CD4-positive, alpha-beta T cell (primary cell): ENCODE data around the gene CA11. TPM values are rescaled to one million over a fixed set of nuclear protein-coding genes. Genes with fewer than 3 reads are reported as not detected.

Experiments
- ATAC-seq: fragments of 200-7000 bp; cut with Tn5 transposase; one replicate; pipeline ENCODE4 v1.10.0; 2022; ENCODE audit warnings: mild to moderate bottlenecking; ENCODE audit not compliant: poor library complexity
- CTCF ChIA-PET: fragments of 350-600 bp; sonication (Branson Sonifier 250); formaldehyde crosslinking; loops from one replicate; lab custom pipeline; 2021; ENCODE audit warnings: antibody characterized with exemption, inconsistent platforms; lab: Charles Lee
- POLR2A ChIA-PET: fragments of 350-600 bp; sonication (Branson Sonifier 250); formaldehyde crosslinking; loops from one replicate; lab custom pipeline; 2021; ENCODE audit warnings: antibody characterized with exemption, inconsistent platforms; lab: Charles Lee
- DNase-seq, 14 experiments: peaks; one replicate each; pipeline ENCODE4 v3.0.0-alpha.2; 2013 to 2020; ENCODE audit warnings: mixed read lengths in 2 of 14
- H3K27ac ChIP-seq, 2 donors: one replicate each; pipeline versions ENCODE4 v1.5.1 to v1.7.0; 2013; ENCODE audit warnings: low read length in 2 of 2, low read depth in 1 of 2, mild to moderate bottlenecking in 1 of 2
- H3K27me3 ChIP-seq, 2 experiments: 1 replicate in 1 of 2; 2 replicates in 1 of 2; pipeline versions ENCODE4 v1.6.1 to v1.7.0; 2013; ENCODE audit warnings: low read length in 2 of 2, control low read depth in 1 of 2, mild to moderate bottlenecking in 1 of 2, moderate library complexity in 1 of 2; ENCODE audit not compliant: insufficient read depth in 2 of 2, control insufficient read depth in 1 of 2
- H3K36me3 ChIP-seq: one replicate; pipeline ENCODE4 v1.6.1; 2013; ENCODE audit warnings: low read length, control low read depth; ENCODE audit not compliant: insufficient read depth
- H3K4me1 ChIP-seq: one replicate; pipeline ENCODE4 v1.6.1; 2013; ENCODE audit warnings: low read length, control low read depth; ENCODE audit not compliant: insufficient read depth
- H3K4me3 ChIP-seq: one replicate; pipeline ENCODE4 v1.5.1; 2013; ENCODE audit warnings: mild to moderate bottlenecking, low read length, moderate library complexity
- H3K9me3 ChIP-seq, 2 experiments: 1 replicate in 1 of 2; 2 replicates in 1 of 2; pipeline versions ENCODE4 v1.6.1 to v1.7.0; 2013; ENCODE audit warnings: low read length in 2 of 2, mild to moderate bottlenecking in 2 of 2, control low read depth in 1 of 2, moderate library complexity in 1 of 2; ENCODE audit not compliant: control insufficient read depth in 1 of 2, insufficient read depth in 1 of 2
- H3K27ac Mint-ChIP-seq: one replicate; pipeline ENCODE4 v1.8.0; 2020; ENCODE audit warnings: mixed read lengths
- H3K27me3 Mint-ChIP-seq: one replicate; pipeline ENCODE4 v1.8.0; 2021; ENCODE audit warnings: mixed read lengths
- H3K36me3 Mint-ChIP-seq: one replicate; pipeline ENCODE4 v1.8.0; 2021; ENCODE audit warnings: low read depth, mixed read lengths
- H3K4me1 Mint-ChIP-seq: one replicate; pipeline ENCODE4 v1.8.0; 2021; ENCODE audit warnings: low read depth, mixed read lengths
- H3K4me3 Mint-ChIP-seq: one replicate; pipeline ENCODE4 v1.8.0; 2020; ENCODE audit warnings: mild to moderate bottlenecking, mixed read lengths
- H3K9me3 Mint-ChIP-seq: one replicate; pipeline ENCODE4 v1.8.0; 2020; ENCODE audit warnings: mixed read lengths
- CTCF ChIP-seq: fragments of 200-600 bp; IDR thresholded peaks from one replicate; pipeline ENCODE4 v1.8.0; 2022; ENCODE audit warnings: antibody characterized with exemption, mild to moderate bottlenecking
- intact Hi-C, 2 experiments: fragments of 100-400 bp; cut with DNase I in 1 of 2; cut with micrococcal nuclease in 1 of 2; formaldehyde crosslinking; loops; one replicate each; pipeline versions ENCODE4 v1.15.1 to v1.9.0; 2023 to 2025; cut with DNase I, micrococcal nuclease
- total RNA-seq, 174 experiments: library from RNA in 2 of 174; stranded (reverse) in 2 of 174; gene quantifications; one replicate each; pipeline ENCODE4 v1.2.3 and lab custom pipeline; 2021 to 2026

CA11 gene
- total RNA-seq, 2 experiments from 2014 or later, result 11.0 to 12.4 TPM

GRCh38 chr19:48627201-48627864, 18.7 kb downstream of the CA11 start:
- intact Hi-C loops, result loop anchor here in 1 of 2 experiments (10.0 kb wide), 1 partner anchor 367 kb away; the partner anchor contains the start of genes GYS1 and RUVBL2
- Histone ChIP-seq H3K9me3 (no peaks in the 10 kb centered on the region), H3K4me3 (no peak overlapping the region), H3K27me3 (no peaks in the 10 kb centered on the region), H3K27ac (no peak overlapping the region), H3K36me3 (peaks cover 39% of the 10 kb centered on the region), H3K4me1 (peaks cover 43% of the 10 kb centered on the region)
- H3K36me3 Mint-ChIP-seq, result peaks cover 49% of the 10 kb centered on the region
- no peak for TF ChIP-seq CTCF
- peaks cover 37% of the 10 kb centered on the region for H3K4me1 Mint-ChIP-seq
- DNase-seq (peak in 4 of 14 experiments; percentile 18 to 51 (median 36)), ATAC-seq (no peak)
- POLR2A ChIA-PET, result interaction anchor here (1.1 to 5.0 kb wide), 3 partner anchors 9 to 18 kb away, joined by 4 to 33 read pairs (median 7); partner anchors contain the start of genes DBP, RPL18 and SPHK2
- H3K9me3 Mint-ChIP-seq, result no peaks in the 10 kb centered on the region
- H3K4me3 Mint-ChIP-seq, result no peak overlapping the region
- no peaks in the 10 kb centered on the region for H3K27me3 Mint-ChIP-seq
- no peak overlapping the region for H3K27ac Mint-ChIP-seq
- CTCF ChIA-PET, result interaction anchor here (0.7 kb wide), 1 partner anchor 98 kb away, joined by 3 read pairs; no protein-coding TSS in a partner anchor

GRCh38 chr19:48625891-48626327, 20.1 kb downstream of the CA11 start:
- DNase-seq (peak in 2 of 14 experiments; percentile 14 to 43), ATAC-seq (no peak)
- no peak for TF ChIP-seq CTCF
- Mint-ChIP-seq H3K27ac (peak overlapping the region; percentile 32), H3K4me1 (peaks cover 29% of the 10 kb centered on the region), H3K36me3 (peaks cover 44% of the 10 kb centered on the region), H3K9me3 (no peaks in the 10 kb centered on the region), H3K4me3 (no peak overlapping the region), H3K27me3 (no peaks in the 10 kb centered on the region)
- Histone ChIP-seq H3K9me3 (no peaks in the 10 kb centered on the region), H3K27ac (no peak overlapping the region), H3K4me1 (peaks cover 40% of the 10 kb centered on the region), H3K4me3 (no peak overlapping the region), H3K36me3 (peaks cover 25% of the 10 kb centered on the region), H3K27me3 (no peaks in the 10 kb centered on the region)
- ChIA-PET POLR2A (no interaction called here), CTCF (no interaction called here)
- intact Hi-C loops, result loop anchor here in 1 of 2 experiments (10.0 kb wide), 1 partner anchor 369 kb away; the partner anchor contains the start of genes GYS1 and RUVBL2

- ChIA-PET CTCF (no interaction called here), POLR2A (interaction anchor here (3.1 to 3.6 kb wide), 2 partner anchors 9 to 12 kb away, joined by 34 to 38 read pairs; partner anchors contain the start of gene DBP)
- no peak for TF ChIP-seq CTCF
- DNase-seq (peak in 2 of 14 experiments; percentile 15 to 48), ATAC-seq (no peak)
- no peaks in the 10 kb centered on the region for H3K9me3 Mint-ChIP-seq
- no peak overlapping the region for H3K4me3 ChIP-seq
- H3K27me3 Mint-ChIP-seq, result no peaks in the 10 kb centered on the region
- H3K36me3 Mint-ChIP-seq, result peaks cover 36% of the 10 kb centered on the region
- H3K4me1 ChIP-seq, result peaks cover 36% of the 10 kb centered on the region
- peak overlapping the region; percentile 21 to 57 for H3K27ac ChIP-seq
- peak overlapping the region; percentile 77 for H3K27ac Mint-ChIP-seq
- intact Hi-C loops, result loop anchor here in 1 of 2 experiments (1.0 to 10.0 kb wide), 2 partner anchors 9 to 370 kb away; partner anchors contain the start of genes GYS1 and RUVBL2
- H3K27me3 ChIP-seq, result no peaks in the 10 kb centered on the region
- peaks cover 31% of the 10 kb centered on the region for H3K4me1 Mint-ChIP-seq
- peaks cover 16% of the 10 kb centered on the region for H3K36me3 ChIP-seq
- no peaks in the 10 kb centered on the region for H3K9me3 ChIP-seq
- H3K4me3 Mint-ChIP-seq, result peak overlapping the region; percentile 86
Measured at GRCh38 chr19:48624791-48625723, 20.9 kb downstream of the CA11 start.
